ENCODE data around the gene HECA. TPM values are rescaled to one million over a fixed set of nuclear protein-coding genes. Genes with fewer than 3 reads are reported as not detected.
"Not testable (repeated sequence)": the region's sequence is repeated elsewhere in the genome, so short reads cannot be mapped to it uniquely, and the experiment has no call there.

Gene HECA
- total RNA-seq, 2 experiments from 2014 or later: 73.3 to 78.2 TPM

DNA sequence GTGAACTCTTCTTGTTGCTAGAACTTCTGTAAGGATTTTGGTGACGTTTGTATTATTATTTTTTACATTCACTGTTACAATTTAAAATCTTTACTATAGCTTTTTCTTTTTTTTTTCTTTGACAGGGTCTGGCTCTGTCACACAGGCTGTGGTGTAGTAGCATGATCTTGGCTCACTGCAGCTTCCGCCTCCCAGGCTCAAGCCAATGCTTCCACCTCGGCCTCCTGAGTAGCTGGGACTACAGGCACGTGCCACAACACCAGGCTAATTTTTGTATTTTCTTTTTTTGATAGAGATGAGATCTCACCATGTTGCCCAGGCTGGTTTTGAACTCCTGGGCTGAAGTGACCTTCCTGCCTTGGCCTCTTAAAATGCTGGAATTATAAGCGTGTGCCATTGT lies 21.2 kb downstream of the HECA start:
- H3K9me3 Mint-ChIP-seq: no peaks in the 10 kb centered on the region
- H3K4me3 Mint-ChIP-seq: no peak overlapping the region
- no peaks in the 10 kb centered on the region for H3K27me3 Mint-ChIP-seq
- POLR2A ChIA-PET: interaction anchor here (0.8 kb wide), 1 partner anchor 10 kb away, joined by 4 read pairs; no protein-coding TSS in a partner anchor
- no peak overlapping the region for H3K27ac Mint-ChIP-seq
- peaks cover 12% of the 10 kb centered on the region for H3K36me3 Mint-ChIP-seq
- DNase-seq (no peak), ATAC-seq (ENCODE audit: low read depth) (no peak)
- H3K4me1 Mint-ChIP-seq: peaks cover 54% of the 10 kb centered on the region

DNA sequence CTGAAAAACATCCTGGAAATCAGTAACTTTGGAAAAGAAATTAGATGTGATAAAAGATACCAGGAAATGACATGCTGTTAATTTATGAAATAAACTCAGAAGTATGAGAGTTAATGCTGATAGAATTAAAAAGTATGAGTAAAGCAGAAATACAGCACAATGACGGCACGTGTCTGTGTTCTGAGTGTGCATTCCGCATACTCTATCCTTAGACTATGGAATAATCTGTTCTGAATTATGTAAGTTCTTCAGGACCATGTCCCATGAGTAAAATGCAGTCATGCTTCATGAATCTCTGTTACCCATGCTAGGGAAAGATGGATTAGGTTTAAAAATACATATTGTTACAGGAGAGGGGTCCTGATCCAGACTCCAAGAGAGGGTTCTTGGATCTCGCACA lies 21.7 kb downstream of the HECA start:
- H3K27ac Mint-ChIP-seq: no peak overlapping the region
- H3K9me3 Mint-ChIP-seq: no peaks in the 10 kb centered on the region
- peaks cover 12% of the 10 kb centered on the region for H3K36me3 Mint-ChIP-seq
- ATAC-seq (ENCODE audit: low read depth) (no peak), DNase-seq (no peak)
- no peaks in the 10 kb centered on the region for H3K27me3 Mint-ChIP-seq
- POLR2A ChIA-PET: no interaction called here
- no peak overlapping the region for H3K4me3 Mint-ChIP-seq
- peaks cover 54% of the 10 kb centered on the region for H3K4me1 Mint-ChIP-seq

DNA sequence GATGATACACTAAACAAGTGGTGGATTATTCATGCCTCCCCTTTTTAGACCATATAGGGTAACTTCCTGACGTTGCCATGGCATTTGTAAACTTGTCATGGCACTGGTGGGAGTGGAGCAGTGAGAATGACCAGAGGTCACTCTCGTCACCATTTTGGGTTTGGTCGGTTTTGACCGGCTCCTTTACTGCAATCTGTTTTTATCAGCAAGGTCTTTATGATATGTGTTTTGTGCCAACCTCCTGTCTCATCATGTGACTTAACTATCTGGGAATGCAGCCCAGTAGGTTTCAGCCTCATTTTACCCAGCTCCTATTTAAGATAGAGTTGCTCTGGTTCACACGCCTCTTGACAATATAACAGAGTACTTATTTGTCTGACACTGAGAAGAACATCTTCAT lies 22.2 kb downstream of the HECA start:
- H3K9me3 Mint-ChIP-seq; H3K27me3 Mint-ChIP-seq; POLR2A ChIA-PET; H3K4me3 Mint-ChIP-seq; ATAC-seq (ENCODE audit: low read depth); H3K27ac Mint-ChIP-seq; DNase-seq: not testable (repeated sequence)
- Mint-ChIP-seq H3K4me1 (peaks cover 55% of the 10 kb centered on the region), H3K36me3 (peaks cover 14% of the 10 kb centered on the region)

DNA sequence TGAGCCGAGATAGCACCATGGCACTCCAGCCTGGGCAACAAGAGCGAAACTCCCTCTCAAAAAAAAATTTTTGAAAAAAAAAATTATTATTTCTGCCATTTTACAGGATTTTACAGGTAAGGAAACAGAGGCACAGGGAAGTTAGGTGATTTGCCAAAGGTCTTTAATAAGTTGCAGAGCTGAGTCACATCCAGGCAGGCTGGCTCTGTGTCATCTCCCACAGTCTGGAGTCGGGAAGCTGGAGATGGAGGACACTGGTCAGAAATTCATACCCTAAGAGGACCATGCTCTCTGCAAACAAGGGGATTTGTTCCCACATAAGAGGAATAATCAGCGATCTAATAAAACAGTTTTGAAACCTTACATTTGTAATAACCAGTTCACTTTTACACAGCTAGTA lies 24.1 kb downstream of the HECA start:
- H3K4me3 Mint-ChIP-seq: no peak overlapping the region
- DNase-seq: no peak
- no peaks in the 10 kb centered on the region for H3K9me3 Mint-ChIP-seq
- POLR2A ChIA-PET: interaction anchor here (0.8 kb wide), 1 partner anchor 8 kb away, joined by 3 read pairs; no protein-coding TSS in a partner anchor
- peaks cover 19% of the 10 kb centered on the region for H3K36me3 Mint-ChIP-seq
- H3K4me1 Mint-ChIP-seq: peaks cover 66% of the 10 kb centered on the region
- ATAC-seq (ENCODE audit: low read depth): no peak
- H3K27ac Mint-ChIP-seq: no peak overlapping the region
- H3K27me3 Mint-ChIP-seq: no peaks in the 10 kb centered on the region

DNA sequence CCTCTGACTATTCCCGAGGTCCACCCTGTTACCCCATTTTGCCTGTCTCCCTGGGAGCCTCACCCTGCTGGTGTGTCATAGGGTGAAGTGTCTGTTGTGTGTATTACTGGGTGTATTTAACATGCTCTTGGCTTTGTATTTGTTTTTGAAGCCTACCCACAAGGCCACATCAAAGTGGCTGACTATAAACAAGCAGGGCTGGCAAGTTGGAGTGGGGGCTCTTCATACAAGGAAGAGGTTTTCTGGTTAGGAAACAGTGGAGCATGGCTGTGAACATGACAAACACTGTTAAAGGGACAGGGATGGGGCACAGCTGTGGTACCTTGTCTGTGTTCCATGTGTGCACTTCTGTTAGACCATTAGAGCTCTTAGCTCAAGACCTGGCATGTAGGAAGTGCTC lies 26.3 kb downstream of the HECA start:
- peaks cover 19% of the 10 kb centered on the region for H3K36me3 Mint-ChIP-seq
- H3K27ac Mint-ChIP-seq: peak overlapping the region; percentile 93
- DNase-seq (peak; percentile 54), ATAC-seq (ENCODE audit: low read depth) (peak; percentile 66)
- H3K4me3 Mint-ChIP-seq: peak overlapping the region; percentile 71
- no peaks in the 10 kb centered on the region for H3K27me3 Mint-ChIP-seq
- POLR2A ChIA-PET: interaction anchor here (1.1 to 2.3 kb wide), 5 partner anchors 9 to 35 kb away, joined by 4 to 16 read pairs (median 10); no protein-coding TSS in a partner anchor
- H3K9me3 Mint-ChIP-seq: no peaks in the 10 kb centered on the region
- peaks cover 68% of the 10 kb centered on the region for H3K4me1 Mint-ChIP-seq

DNA sequence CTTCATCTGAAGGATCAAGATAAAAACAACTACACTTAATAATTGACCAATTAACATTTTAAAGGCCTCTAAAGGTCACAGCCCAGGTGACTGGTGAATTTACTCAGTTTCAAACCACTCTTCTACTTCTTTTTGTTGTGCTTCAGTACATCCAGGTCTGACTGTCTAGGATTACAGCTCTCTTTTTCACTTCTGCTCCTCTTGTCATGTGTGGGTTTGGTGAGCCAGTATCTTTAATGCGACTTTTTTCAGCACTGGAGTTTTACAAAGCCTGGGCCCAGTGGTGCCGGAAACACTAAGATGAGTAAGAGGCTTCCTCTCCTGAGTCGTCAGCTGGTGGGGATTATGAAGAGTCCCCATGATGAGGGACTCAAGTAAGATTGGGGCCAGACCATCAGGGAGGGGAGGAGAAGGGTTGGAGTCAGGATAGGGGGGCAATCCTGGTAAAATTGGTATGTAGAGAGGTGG lies 27.0 kb downstream of the HECA start:
- Mint-ChIP-seq H3K27me3 (no peaks in the 10 kb centered on the region), H3K4me1 (peaks cover 62% of the 10 kb centered on the region), H3K36me3 (peaks cover 16% of the 10 kb centered on the region), H3K9me3 (no peaks in the 10 kb centered on the region), H3K4me3 (peak overlapping the region; percentile 71), H3K27ac (peak overlapping the region; percentile 93)
- ATAC-seq (ENCODE audit: low read depth) (peak; percentile 71), DNase-seq (no peak)
- POLR2A ChIA-PET: interaction anchor here (1.1 to 2.3 kb wide), 6 partner anchors 10 to 36 kb away, joined by 3 to 16 read pairs (median 7); no protein-coding TSS in a partner anchor

DNA sequence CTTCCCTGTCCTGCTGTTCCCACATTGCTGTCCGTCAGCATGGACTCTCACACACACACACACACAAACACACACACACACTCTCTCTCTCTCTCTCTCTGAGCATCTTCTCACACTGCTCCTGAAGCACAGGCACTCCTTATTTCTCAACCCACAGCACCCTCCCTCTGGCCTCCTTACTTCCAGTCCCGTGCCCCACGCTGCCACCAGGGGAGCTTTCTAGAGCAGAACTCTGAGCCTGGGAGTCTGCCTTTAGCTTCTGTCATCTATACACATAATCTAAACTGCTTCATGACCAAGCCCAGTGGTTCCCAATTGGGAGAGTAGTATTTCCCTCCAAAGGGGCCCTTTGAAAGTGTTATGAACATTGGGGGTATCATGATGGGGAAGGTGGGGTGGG lies 29.1 kb downstream of the HECA start:
- Mint-ChIP-seq H3K27ac (peak overlapping the region; percentile 71), H3K4me1 (peaks cover 57% of the 10 kb centered on the region), H3K9me3 (no peaks in the 10 kb centered on the region), H3K4me3 (peak overlapping the region; percentile 15), H3K36me3 (peaks cover 32% of the 10 kb centered on the region), H3K27me3 (no peaks in the 10 kb centered on the region)
- POLR2A ChIA-PET: no interaction called here
- ATAC-seq (ENCODE audit: low read depth): no peak
- DNase-seq: no peak

DNA sequence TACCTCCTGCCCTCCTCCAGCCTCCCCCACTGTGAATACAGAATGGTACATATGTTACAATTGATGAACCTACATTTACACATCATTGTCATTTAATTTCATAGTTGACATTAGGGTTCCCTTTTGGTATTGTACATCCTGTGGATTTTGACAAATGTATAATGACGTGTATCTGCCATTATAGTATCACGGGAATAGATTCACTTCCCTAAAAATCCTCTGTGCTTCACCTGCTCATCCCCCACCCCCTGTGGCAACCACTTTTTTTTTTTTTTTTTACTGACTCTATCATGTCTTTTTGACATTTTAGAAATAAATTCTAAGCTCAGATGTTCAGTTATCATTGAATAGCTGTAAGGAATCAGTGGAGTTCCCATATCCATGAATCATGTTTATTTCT lies 30.4 kb downstream of the HECA start:
- H3K27me3 Mint-ChIP-seq: no peaks in the 10 kb centered on the region
- no peaks in the 10 kb centered on the region for H3K9me3 Mint-ChIP-seq
- H3K36me3 Mint-ChIP-seq: peaks cover 35% of the 10 kb centered on the region
- DNase-seq (no peak), ATAC-seq (ENCODE audit: low read depth) (no peak)
- H3K4me1 Mint-ChIP-seq: peaks cover 57% of the 10 kb centered on the region
- H3K4me3 Mint-ChIP-seq: no peak overlapping the region
- POLR2A ChIA-PET: interaction anchor here (0.8 kb wide), 1 partner anchor 14 kb away, joined by 4 read pairs; no protein-coding TSS in a partner anchor
- no peak overlapping the region for H3K27ac Mint-ChIP-seq

DNA sequence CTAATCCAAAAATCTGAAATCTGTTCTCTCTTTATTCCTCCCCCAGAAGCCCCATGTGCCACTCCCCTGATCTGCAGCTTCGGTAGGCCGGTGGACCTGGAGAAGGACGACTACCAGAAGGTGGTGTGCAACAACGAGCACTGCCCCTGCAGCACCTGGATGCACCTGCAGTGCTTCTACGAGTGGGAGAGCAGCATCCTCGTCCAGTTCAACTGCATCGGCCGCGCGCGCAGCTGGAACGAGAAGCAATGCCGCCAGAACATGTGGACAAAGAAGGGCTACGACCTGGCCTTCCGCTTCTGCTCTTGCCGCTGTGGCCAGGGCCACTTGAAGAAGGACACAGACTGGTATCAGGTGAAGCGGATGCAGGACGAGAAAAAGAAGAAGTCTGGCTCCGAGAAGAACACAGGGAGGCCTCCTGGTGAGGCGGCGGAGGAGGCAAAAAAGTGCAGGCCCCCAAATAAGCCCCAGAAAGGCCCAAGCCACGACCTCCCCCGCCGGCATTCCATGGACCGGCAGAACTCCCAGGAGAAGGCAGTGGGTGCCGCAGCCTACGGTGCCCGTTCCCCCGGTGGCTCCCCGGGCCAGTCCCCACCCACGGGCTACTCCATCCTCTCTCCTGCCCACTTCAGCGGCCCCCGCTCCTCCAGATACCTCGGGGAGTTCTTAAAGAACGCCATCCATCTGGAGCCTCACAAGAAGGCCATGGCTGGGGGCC lies 31.5 kb downstream of the HECA start:
- no peak overlapping the region for H3K27ac Mint-ChIP-seq
- no peaks in the 10 kb centered on the region for H3K27me3 Mint-ChIP-seq
- H3K36me3 Mint-ChIP-seq: peaks cover 44% of the 10 kb centered on the region
- ATAC-seq (ENCODE audit: low read depth) (no peak), DNase-seq (no peak)
- no peaks in the 10 kb centered on the region for H3K9me3 Mint-ChIP-seq
- POLR2A ChIA-PET: no interaction called here
- H3K4me1 Mint-ChIP-seq: peaks cover 57% of the 10 kb centered on the region
- no peak overlapping the region for H3K4me3 Mint-ChIP-seq

DNA sequence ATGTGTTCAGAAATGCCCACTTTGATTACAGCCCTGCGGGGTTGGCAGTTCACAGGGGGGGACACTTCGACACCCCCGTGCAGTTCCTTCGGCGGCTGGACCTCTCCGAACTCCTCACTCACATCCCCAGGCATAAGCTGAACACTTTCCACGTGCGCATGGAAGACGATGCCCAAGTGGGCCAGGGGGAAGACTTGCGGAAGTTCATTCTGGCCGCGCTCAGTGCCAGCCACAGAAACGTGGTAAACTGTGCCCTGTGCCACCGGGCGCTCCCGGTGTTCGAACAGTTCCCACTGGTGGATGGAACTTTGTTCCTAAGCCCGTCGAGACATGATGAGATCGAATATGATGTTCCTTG lies 32.1 kb downstream of the HECA start:
- H3K36me3 Mint-ChIP-seq: peaks cover 46% of the 10 kb centered on the region

DNA sequence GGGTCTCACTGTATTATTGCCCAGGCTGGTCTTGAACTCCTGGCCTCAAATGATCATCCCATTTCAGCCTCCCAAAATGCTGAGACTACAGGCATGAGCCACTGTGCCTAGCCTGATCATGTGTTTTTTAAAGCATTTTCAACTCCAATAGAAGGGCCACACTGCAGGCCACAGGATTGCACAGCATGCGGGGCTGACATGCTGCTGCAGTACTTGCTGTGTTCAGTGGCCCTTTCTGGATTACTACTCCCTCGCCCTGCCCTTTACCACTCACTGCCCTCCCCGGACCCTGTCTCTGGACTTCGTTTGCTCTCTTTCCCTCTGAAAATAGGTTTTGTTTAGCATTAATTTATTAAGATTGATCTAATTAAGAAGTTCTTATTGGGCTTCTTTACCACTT lies 37.3 kb downstream of the HECA start:
- Mint-ChIP-seq H3K36me3 (peaks cover 52% of the 10 kb centered on the region), H3K4me1 (peaks cover 62% of the 10 kb centered on the region), H3K9me3 (no peaks in the 10 kb centered on the region), H3K4me3 (no peak overlapping the region), H3K27ac (no peak overlapping the region), H3K27me3 (no peaks in the 10 kb centered on the region)
- no peak for ATAC-seq (ENCODE audit: low read depth)
- POLR2A ChIA-PET: interaction anchor here (0.6 to 1.5 kb wide), 3 partner anchors 10 to 119 kb away, joined by 3 read pairs; partner anchors contain the start of gene TXLNB
- no peak for DNase-seq

More for the DNA sequence above, 32.1 kb downstream of the HECA start:
- peaks cover 53% of the 10 kb centered on the region for H3K4me1 Mint-ChIP-seq
- H3K27ac Mint-ChIP-seq: no peak overlapping the region
- POLR2A ChIA-PET: no interaction called here
- DNase-seq (no peak), ATAC-seq (ENCODE audit: low read depth) (no peak)
- no peak overlapping the region for H3K4me3 Mint-ChIP-seq
- no peaks in the 10 kb centered on the region for H3K9me3 Mint-ChIP-seq
- H3K27me3 Mint-ChIP-seq: no peaks in the 10 kb centered on the region

DNA sequence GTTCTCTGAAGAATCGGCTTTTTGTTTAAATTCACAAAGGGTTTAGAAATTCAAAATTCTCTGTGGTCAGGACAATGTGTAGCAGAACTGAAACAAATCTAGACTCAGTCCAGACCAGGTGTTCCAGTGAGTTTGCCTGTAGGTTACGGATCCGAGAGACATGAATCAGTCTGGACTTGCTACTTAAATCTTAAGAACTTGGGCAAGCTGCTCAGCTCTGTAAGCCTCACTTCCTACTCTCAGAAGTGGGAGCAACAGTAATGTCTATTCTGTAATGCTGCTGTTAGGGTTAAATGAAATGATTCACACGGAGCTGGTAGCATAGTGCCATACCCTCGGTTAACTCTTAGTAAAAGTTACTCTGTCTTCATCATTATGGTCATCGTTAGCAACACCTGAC lies 37.7 kb downstream of the HECA start:
- Mint-ChIP-seq H3K27ac (no peak overlapping the region), H3K9me3 (no peaks in the 10 kb centered on the region), H3K36me3 (peaks cover 52% of the 10 kb centered on the region), H3K4me1 (peaks cover 66% of the 10 kb centered on the region), H3K27me3 (no peaks in the 10 kb centered on the region), H3K4me3 (no peak overlapping the region)
- no peak for DNase-seq
- peak; percentile 20 for ATAC-seq (ENCODE audit: low read depth)
- POLR2A ChIA-PET: interaction anchor here (0.6 to 1.3 kb wide), 2 partner anchors 10 to 42 kb away, joined by 3 read pairs; no protein-coding TSS in a partner anchor

DNA sequence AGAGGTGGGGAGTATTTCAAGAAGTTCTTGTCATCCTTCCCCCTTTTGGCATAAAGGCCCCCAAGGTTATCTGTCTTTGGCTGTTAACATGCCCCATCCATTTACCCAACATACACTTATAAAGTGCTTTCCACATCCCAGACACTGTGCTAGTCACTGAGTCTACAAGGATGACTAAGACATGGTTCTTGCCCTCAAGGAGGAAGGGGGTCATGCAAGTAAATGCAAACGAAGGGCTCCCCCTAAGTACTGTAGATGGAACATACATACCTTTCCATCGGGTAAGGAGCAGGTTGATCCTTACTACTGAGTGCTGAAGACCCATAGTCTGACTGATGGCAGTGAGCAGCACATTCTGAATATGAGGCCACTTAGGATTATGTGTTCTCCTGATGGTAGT lies 38.3 kb downstream of the HECA start:
- DNase-seq: no peak
- Mint-ChIP-seq H3K4me3 (no peak overlapping the region), H3K27me3 (no peaks in the 10 kb centered on the region), H3K9me3 (no peaks in the 10 kb centered on the region), H3K27ac (peak overlapping the region; percentile 74), H3K36me3 (peaks cover 51% of the 10 kb centered on the region), H3K4me1 (peaks cover 69% of the 10 kb centered on the region)
- ATAC-seq (ENCODE audit: low read depth): peak; percentile 83
- POLR2A ChIA-PET: interaction anchor here (0.6 to 2.2 kb wide), 3 partner anchors 36 to 202 kb away, joined by 3 to 7 read pairs (median 4); partner anchors contain the start of gene CITED2

DNA sequence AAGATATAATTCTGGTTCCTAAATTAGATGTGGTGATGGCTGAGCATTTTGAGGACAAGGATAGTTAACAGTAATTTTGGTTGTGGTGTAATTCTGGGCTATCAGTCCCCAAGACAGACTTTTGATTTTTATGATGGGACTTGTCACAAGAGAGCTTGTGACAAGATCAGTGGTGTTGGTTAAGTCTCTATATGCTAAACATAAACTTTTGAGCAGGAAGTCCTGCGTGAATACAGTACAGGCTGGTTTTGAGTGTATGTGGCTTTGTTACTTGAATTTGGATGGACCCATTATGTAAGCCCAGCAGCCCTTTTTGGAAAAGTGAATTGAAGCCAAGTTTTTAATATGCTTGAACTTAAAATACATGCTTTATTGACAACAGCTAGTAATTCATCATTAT lies 38.9 kb downstream of the HECA start:
- peak overlapping the region; percentile 74 for H3K27ac Mint-ChIP-seq
- H3K27me3 Mint-ChIP-seq: no peaks in the 10 kb centered on the region
- peaks cover 70% of the 10 kb centered on the region for H3K4me1 Mint-ChIP-seq
- H3K4me3 Mint-ChIP-seq: no peak overlapping the region
- peak; percentile 40 for ATAC-seq (ENCODE audit: low read depth)
- H3K9me3 Mint-ChIP-seq: no peaks in the 10 kb centered on the region
- POLR2A ChIA-PET: interaction anchor here (0.6 to 2.2 kb wide), 5 partner anchors 10 to 201 kb away, joined by 3 to 7 read pairs (median 3); partner anchors contain the start of gene CITED2
- peaks cover 50% of the 10 kb centered on the region for H3K36me3 Mint-ChIP-seq
- no peak for DNase-seq
